ENCODE measurements around the gene SDF4.

Gene SDF4, protein sequence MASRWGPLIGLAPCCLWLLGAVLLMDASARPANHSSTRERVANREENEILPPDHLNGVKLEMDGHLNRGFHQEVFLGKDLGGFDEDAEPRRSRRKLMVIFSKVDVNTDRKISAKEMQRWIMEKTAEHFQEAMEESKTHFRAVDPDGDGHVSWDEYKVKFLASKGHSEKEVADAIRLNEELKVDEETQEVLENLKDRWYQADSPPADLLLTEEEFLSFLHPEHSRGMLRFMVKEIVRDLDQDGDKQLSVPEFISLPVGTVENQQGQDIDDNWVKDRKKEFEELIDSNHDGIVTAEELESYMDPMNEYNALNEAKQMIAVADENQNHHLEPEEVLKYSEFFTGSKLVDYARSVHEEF

GRCh38 chr1:1231400-1232207 is at the start of gene SDF4:
TSS of gene SDF4 (minus strand) at chr1:1232001. CDS start at chr1:1228772, 3,229 bp downstream.
- peak; percentile 93 for DNase-seq (ENCODE audit: low read depth)

DNA sequence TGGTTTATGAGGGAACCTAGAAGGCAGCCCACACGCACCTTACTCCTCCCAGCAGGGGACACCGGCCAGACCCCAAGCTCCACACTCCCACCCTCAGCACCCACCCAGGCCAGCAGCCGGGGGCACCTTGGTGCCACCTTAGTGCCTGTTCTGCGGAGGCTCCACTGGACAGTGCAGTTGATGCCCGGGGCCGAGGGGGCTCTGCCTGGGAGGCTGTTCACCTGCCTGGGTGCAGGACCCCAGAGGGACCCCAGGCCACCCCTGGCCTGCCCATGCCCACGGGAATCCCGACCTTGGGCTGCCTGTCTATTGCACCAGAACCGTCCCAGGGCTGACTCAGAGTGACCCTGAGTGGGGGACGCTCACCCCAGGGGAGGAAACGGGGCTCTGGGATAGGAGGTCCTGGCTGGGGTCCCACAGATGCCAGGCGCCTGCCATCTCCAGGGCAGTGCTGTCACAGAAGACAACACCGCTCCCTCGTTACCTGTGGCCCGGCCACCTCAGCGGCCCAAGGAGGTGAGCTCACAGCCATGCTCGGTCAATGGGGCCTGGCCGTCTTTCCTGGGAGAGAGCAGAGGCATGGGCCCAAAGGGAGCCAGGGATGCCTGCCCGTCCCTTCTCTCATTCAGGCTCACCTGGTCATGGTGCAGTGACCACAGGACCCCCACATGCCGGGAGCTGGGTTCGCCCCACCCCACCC is 49.1 kb upstream of the SDF4 start:
- DNase-seq (ENCODE audit: low read depth): no peak

DNA sequence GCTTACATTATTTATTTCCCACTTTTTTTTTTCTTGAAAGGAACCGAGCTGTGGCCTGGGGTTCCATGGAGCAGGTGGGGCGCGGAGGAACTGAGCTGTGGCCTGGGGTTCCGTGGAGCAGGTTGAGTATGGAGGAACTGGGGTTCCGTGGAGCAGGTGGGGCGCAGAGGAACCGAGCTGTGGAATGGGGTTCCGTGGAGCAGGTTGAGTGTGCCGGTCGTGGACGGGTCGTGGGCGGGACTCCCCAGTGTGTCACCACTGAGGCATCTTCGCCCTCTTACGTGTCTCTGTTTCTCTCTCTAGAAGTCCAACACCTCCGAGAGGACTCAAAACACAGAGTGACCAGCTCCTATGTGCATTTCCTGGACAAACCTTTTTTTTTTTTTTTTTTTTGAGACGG is 47.2 kb upstream of the SDF4 start:
- no peak for DNase-seq (ENCODE audit: low read depth)

DNA sequence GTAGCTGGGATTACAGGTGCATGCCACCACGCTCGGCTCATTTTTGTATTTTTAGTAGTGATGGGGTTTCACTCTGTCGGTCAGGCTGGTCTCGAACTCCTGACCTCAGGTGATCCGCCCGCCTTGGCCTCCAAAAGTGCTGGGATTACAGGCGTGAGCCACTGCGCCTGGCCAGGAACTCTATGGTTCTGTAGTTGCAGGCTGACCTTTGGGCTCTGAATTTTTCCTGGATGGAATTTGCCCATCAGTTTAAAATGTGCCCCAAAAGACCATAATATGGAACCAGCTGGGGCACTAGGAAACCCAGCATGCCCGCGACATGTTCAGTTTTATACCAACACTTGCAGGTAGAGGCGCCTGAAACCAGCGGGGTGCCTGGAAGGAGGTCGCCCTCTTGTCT is 46.8 kb upstream of the SDF4 start:
- DNase-seq (ENCODE audit: low read depth): no peak

- DNase-seq (ENCODE audit: low read depth): no peak
Measured at GRCh38 chr1:1275836-1276235, 44.0 kb upstream of the SDF4 start.

DNA sequence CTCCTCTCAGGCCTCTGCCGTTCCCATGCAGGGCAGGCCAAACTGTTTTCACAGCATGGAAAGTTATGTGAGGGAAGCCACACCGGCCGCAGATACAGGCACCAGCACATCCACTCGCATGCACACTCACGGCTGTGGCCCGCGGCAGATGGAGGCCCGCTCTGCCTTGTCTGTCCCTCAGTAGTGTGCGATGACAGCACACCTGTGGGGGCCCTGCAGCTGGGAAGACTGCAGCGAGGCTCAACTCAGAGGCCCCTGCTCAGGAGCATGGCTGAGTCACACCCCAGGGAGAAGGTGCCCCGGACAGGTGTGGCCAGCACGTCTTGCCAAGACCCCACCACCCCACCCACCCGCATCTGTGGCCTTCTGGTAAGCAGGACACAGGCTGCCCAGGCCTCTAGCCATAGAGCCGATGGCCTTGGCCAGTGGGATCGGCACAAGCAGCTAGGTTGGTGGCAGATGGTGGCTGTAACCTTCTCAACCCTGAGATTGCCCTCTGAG is 43.2 kb upstream of the SDF4 start:
- DNase-seq (ENCODE audit: low read depth): no peak

GRCh38 chr1:1274299-1274930 is 42.6 kb upstream of the SDF4 start:
- DNase-seq (ENCODE audit: low read depth): no peak

- peak; percentile 74 for DNase-seq (ENCODE audit: low read depth)
Measured at GRCh38 chr1:1273512-1274298, 41.9 kb upstream of the SDF4 start, which contains the start of gene UBE2J2. TSS of gene UBE2J2 (minus strand) at chr1:1273854. CDS start at chr1:1267992, 5,862 bp downstream.

DNA sequence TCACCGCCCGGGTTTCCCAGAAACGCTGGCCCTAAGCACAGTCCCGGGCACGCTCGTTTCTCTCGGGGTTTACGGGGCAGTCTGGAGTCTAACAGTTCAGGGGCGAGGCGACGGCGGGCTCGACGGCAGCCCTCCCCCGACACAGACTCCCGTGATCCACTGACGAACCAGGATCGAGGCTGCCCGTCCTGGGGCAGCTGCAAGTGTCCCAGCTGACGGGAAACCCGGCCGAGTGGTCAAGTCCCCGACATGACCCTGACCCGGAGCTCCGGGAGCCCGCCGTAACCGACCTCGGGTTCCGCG is 41.4 kb upstream of the SDF4 start:
- DNase-seq (ENCODE audit: low read depth): no peak

DNA sequence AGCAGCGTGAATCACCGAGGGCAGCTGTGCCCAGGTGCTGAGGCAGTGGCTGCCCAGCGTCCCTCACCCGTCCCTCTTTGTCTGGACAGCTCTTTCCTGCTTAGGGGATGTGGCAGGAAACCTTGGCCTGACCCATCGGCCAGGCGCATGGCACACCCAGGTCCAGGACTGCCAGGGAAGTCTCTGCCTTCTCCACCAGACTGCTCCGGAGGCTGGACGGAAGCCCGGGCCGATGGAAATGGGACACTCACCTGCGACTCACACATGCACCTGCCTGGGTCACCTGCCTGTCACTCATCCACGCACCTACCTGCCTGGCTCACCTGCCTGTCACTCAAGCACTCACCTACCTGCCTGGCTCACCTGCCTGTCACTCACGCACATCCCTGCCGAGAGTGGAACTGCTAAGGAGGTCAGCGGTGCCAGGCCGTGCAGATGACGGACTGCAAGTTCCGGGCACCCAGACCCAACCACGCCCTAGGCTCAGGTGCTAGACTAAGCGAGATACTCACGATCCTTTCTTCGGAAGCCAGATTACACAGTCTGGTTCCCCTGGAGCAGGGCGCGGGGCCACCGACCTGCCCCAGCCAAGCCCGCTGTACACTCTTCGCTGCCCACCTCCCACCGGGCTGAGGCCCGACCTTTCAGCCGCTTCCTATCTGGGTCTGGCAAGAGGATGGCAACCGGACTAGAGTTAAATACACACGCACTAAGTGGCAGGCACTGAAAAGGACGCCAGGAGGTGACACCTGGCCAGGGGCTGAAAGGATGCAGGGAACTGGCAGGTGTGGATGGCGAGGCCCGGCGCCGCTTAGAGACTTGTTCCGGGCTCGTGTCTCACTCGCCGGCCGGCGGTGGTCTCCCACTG is 40.8 kb upstream of the SDF4 start:
- no peak for DNase-seq (ENCODE audit: low read depth)

DNA sequence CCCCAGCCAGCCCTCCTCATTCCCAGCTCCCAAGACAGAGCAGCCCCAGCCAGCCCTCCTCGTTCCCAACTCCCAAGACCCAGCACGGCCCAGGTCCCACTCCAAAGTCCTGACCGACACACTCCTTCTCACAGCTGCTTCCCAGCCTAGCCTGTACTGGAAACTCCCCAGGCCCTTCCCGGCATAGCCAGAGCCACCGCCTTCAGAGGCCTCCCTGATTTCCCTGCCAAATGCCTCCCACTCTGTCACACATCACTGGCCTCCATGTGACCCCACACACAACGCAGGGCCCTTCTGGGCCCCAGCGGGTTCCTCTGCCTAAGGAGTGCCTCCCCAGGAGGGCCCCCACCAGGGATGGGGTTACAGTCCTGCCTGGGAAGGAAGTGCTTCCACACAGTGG is 39.0 kb upstream of the SDF4 start:
- no peak for DNase-seq (ENCODE audit: low read depth)

- no peak for DNase-seq (ENCODE audit: low read depth)
Measured at GRCh38 chr1:1268284-1268682, 36.5 kb upstream of the SDF4 start.

GRCh38 chr1:1267488-1268283 is 35.9 kb upstream of the SDF4 start:
- no peak for DNase-seq (ENCODE audit: low read depth)

GRCh38 chr1:1264868-1265272 is 33.1 kb upstream of the SDF4 start:
- peak; percentile 64 for DNase-seq (ENCODE audit: low read depth)

GRCh38 chr1:1264026-1264425 is 32.2 kb upstream of the SDF4 start:
- no peak for DNase-seq (ENCODE audit: low read depth)

DNA sequence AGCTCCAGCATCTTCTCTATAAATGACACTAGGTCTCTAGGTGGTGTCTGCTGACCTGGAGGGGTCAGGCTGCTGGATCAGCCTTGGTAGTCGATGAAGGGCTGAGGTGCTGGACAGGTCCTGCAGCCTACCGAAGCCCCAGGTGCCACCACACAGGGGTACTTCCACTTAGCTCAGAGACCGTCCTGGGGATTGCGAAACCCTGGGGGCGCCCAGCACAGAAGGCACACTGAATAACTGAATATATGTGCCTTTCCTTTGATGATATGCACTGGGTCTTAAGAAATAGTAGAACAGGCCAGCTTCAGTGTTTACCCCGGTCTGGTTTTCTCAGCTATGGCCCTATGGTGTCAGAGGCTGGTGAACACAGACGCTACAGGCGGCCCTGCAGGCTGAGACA is 31.0 kb upstream of the SDF4 start:
- DNase-seq (ENCODE audit: low read depth): no peak

GRCh38 chr1:1262071-1262470 is 30.3 kb upstream of the SDF4 start:
- no peak for DNase-seq (ENCODE audit: low read depth)

- DNase-seq (ENCODE audit: low read depth): no peak
Measured at GRCh38 chr1:1260843-1261560, 29.2 kb upstream of the SDF4 start.

Measured in stromal cell of bone marrow (primary cell).